Panc1 (cell line): ENCODE results near the gene ADAMTSL2. TPM values are rescaled to one million over a fixed set of nuclear protein-coding genes. Genes with fewer than 3 reads are reported as not detected.

Source experiments
- ATAC-seq: fragments of 200-7000 bp; cut with Tn5 transposase; 2 replicates; pipeline ENCODE4 v1.9.1; 2020; ENCODE audit warnings: mild to moderate bottlenecking, moderate library complexity
- BruUV-seq: library from RNA; stranded (reverse); fragments of 400-500 nt; replicated peaks from 2 replicates; lab custom pipeline; 2021; lab: Mats Ljungman, UMichigan
- CTCF ChIA-PET: fragments of 300-600 bp; sonication (Branson Sonifier 250); formaldehyde crosslinking; loops from one replicate; lab custom pipeline; 2022; ENCODE audit warnings: antibody characterized with exemption; lab: Charles Lee
- POLR2A ChIA-PET: fragments of 300-600 bp; sonication (Branson Sonifier 250); formaldehyde crosslinking; loops from one replicate; lab custom pipeline; 2022; ENCODE audit warnings: antibody characterized with exemption; lab: Charles Lee
- DNase-seq: peaks from one replicate; pipeline ENCODE4 v3.0.0-alpha.2; 2010; ENCODE audit warnings: low read depth, low spot score
- H3K27ac ChIP-seq: 2 replicates; pipeline ENCODE4 v1.5.1; 2011; ENCODE audit warnings: mild to moderate bottlenecking, low read length, inconsistent platforms
- H3K27me3 ChIP-seq: fragments of 200-500 bp; sonication (Bioruptor generic); 2 replicates; pipeline ENCODE4 v1.6.0; 2014; ENCODE audit warnings: low read length, inconsistent platforms; ENCODE audit not compliant: control insufficient read depth, insufficient read depth
- H3K36me3 ChIP-seq: fragments of 200-500 bp; sonication (Bioruptor generic); 2 replicates; pipeline ENCODE4 v1.5.1; 2014; ENCODE audit warnings: inconsistent platforms, mild to moderate bottlenecking, low read length, moderate library complexity; ENCODE audit not compliant: control insufficient read depth, insufficient read depth
- H3K4me1 ChIP-seq: 2 replicates; pipeline ENCODE4 v1.5.1; 2011; ENCODE audit warnings: inconsistent platforms, mild to moderate bottlenecking, low read length, moderate library complexity; ENCODE audit not compliant: control insufficient read depth, insufficient read depth
- H3K4me3 ChIP-seq, 2 experiments: 2 replicates each; pipeline ENCODE4 v1.5.1; 2011 to 2012; ENCODE audit warnings: low read depth in 2 of 2, low read length in 2 of 2, mild to moderate bottlenecking in 2 of 2, inconsistent platforms in 1 of 2, moderate library complexity in 1 of 2
- H3K9me3 ChIP-seq: fragments of 200-500 bp; sonication (Bioruptor generic); 2 replicates; pipeline ENCODE4 v1.5.1; 2014; ENCODE audit warnings: low read depth, mild to moderate bottlenecking, inconsistent platforms, low read length, moderate library complexity; ENCODE audit not compliant: control insufficient read depth, insufficient read depth
- CTCF ChIP-seq: fragments of 450-650 bp; IDR thresholded peaks from 2 replicates; pipeline ENCODE4 v1.5.1; 2017; ENCODE audit warnings: mild to moderate bottlenecking
- POLR2AphosphoS5 ChIP-seq: IDR thresholded peaks from 2 replicates; pipeline ENCODE4 v1.6.1; 2012; ENCODE audit warnings: mild to moderate bottlenecking, low read depth, low read length, moderate library complexity
- SIN3A ChIP-seq: IDR thresholded peaks from 2 replicates; pipeline ENCODE4 v1.6.1; 2012; ENCODE audit warnings: low read depth, mild to moderate bottlenecking, low read length, moderate library complexity, borderline replicate concordance; ENCODE audit not compliant: insufficient read depth
- TCF7L2 ChIP-seq: IDR thresholded peaks from 2 replicates; pipeline ENCODE4 v1.6.1; 2011; ENCODE audit warnings: mild to moderate bottlenecking, low read depth, low read length, inconsistent platforms
- in situ Hi-C: cut with HindIII; loops from 2 replicates; pipeline ENCODE4 v1.10.0; 2016; ENCODE audit warnings: low sequenced_read_pairs, low pct_unique_long_range_greater_than_20kb
- intact Hi-C: fragments of 100-400 bp; cut with micrococcal nuclease; formaldehyde crosslinking; loops from one replicate; pipeline ENCODE4 v1.10.0; 2022; ENCODE audit not compliant: unreplicated experiment
- total RNA-seq: library from RNA; stranded (reverse); gene quantifications from one replicate; pipeline ENCODE4 v1.2.1, GENCODE V29; 2021; ENCODE audit not compliant: unreplicated experiment
- TF ChIP-seq, protein P1 (sequence below), 2 experiments: IDR thresholded peaks; 2 replicates each; pipeline ENCODE4 v1.6.1; 2011 to 2012; ENCODE audit warnings: low read depth in 2 of 2, control low read depth in 1 of 2, low read length in 1 of 2, mild to moderate bottlenecking in 1 of 2, moderate library complexity in 1 of 2; ENCODE audit not compliant: insufficient read depth in 1 of 2

The ADAMTSL2 gene
- total RNA-seq, 1 experiment from 2014 or later: 0.10 TPM

- intact Hi-C loops: no loop called here
- in situ Hi-C loops: no loop called here
- Histone ChIP-seq H3K4me3 (no peak overlapping the region), H3K4me1 (no peaks in the 10 kb centered on the region), H3K9me3 (no peaks in the 10 kb centered on the region), H3K27ac (no peak overlapping the region), H3K36me3 (no peaks in the 10 kb centered on the region), H3K27me3 (no peaks in the 10 kb centered on the region)
- BruUV-seq: no TSS peak
- TF ChIP-seq, protein P1, sequence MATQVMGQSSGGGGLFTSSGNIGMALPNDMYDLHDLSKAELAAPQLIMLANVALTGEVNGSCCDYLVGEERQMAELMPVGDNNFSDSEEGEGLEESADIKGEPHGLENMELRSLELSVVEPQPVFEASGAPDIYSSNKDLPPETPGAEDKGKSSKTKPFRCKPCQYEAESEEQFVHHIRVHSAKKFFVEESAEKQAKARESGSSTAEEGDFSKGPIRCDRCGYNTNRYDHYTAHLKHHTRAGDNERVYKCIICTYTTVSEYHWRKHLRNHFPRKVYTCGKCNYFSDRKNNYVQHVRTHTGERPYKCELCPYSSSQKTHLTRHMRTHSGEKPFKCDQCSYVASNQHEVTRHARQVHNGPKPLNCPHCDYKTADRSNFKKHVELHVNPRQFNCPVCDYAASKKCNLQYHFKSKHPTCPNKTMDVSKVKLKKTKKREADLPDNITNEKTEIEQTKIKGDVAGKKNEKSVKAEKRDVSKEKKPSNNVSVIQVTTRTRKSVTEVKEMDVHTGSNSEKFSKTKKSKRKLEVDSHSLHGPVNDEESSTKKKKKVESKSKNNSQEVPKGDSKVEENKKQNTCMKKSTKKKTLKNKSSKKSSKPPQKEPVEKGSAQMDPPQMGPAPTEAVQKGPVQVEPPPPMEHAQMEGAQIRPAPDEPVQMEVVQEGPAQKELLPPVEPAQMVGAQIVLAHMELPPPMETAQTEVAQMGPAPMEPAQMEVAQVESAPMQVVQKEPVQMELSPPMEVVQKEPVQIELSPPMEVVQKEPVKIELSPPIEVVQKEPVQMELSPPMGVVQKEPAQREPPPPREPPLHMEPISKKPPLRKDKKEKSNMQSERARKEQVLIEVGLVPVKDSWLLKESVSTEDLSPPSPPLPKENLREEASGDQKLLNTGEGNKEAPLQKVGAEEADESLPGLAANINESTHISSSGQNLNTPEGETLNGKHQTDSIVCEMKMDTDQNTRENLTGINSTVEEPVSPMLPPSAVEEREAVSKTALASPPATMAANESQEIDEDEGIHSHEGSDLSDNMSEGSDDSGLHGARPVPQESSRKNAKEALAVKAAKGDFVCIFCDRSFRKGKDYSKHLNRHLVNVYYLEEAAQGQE (IDR thresholded peaks at IDR 0.05; ENCODE audit: insufficient read depth in 1 of 2, low read depth in 2 of 2, low read length in 1 of 2): no peak
- TF ChIP-seq TCF7L2 (no peak), SIN3A (no peak), POLR2AphosphoS5 (no peak), CTCF (no peak)
- ChIA-PET CTCF (no interaction called here), POLR2A (no interaction called here)
- DNase-seq (no peak), ATAC-seq (no peak)
Observed at GRCh38 chr9:133547116-133547515, 12.6 kb downstream of the ADAMTSL2 start.

- TF ChIP-seq CTCF: no peak
- no peak for TF ChIP-seq TCF7L2
- no peak for TF ChIP-seq POLR2AphosphoS5
- no peak for TF ChIP-seq SIN3A
- TF ChIP-seq, protein P1 (IDR thresholded peaks at IDR 0.05; ENCODE audit: insufficient read depth in 1 of 2, low read depth in 2 of 2, low read length in 1 of 2): no peak
- Histone ChIP-seq H3K36me3 (no peaks in the 10 kb centered on the region), H3K4me3 (no peak overlapping the region), H3K27me3 (no peaks in the 10 kb centered on the region), H3K4me1 (no peaks in the 10 kb centered on the region), H3K9me3 (no peaks in the 10 kb centered on the region), H3K27ac (no peak overlapping the region)
- ChIA-PET CTCF (no interaction called here), POLR2A (no interaction called here)
- in situ Hi-C loops: no loop called here
- no TSS peak for BruUV-seq
- no peak for ATAC-seq
- intact Hi-C loops: no loop called here
- no peak for DNase-seq
Observed at GRCh38 chr9:133551446-133551845, 16.9 kb downstream of the ADAMTSL2 start.
